Neural crest cell (in vitro differentiated cells): ENCODE results near the gene SMPD3. TPM values are rescaled to one million over a fixed set of nuclear protein-coding genes. Genes with fewer than 3 reads are reported as not detected.

ENCODE experiments used
- DNase-seq: peaks from one replicate; pipeline ENCODE4 v3.0.0; 2021; ENCODE audit warnings: low read depth, mixed read lengths, low spot score
- H3K27ac Mint-ChIP-seq: one replicate; pipeline ENCODE4 v1.8.0; 2021; ENCODE audit warnings: mild to moderate bottlenecking, mixed read lengths; ENCODE audit not compliant: unreplicated experiment
- H3K27me3 Mint-ChIP-seq: 2 replicates; pipeline ENCODE4 v1.8.0; 2021; ENCODE audit warnings: low read depth, mild to moderate bottlenecking, mixed read lengths
- H3K36me3 Mint-ChIP-seq: 2 replicates; pipeline ENCODE4 v1.8.0; 2021; ENCODE audit warnings: low read depth, mild to moderate bottlenecking, mixed read lengths
- H3K4me1 Mint-ChIP-seq: 2 replicates; pipeline ENCODE4 v1.8.0; 2021; ENCODE audit warnings: mixed read lengths
- H3K4me3 Mint-ChIP-seq: one replicate; pipeline ENCODE4 v1.8.0; 2021; ENCODE audit warnings: mild to moderate bottlenecking, mixed read lengths
- H3K9me3 Mint-ChIP-seq: 2 replicates; pipeline ENCODE4 v1.8.0; 2021; ENCODE audit warnings: mixed read lengths
- CTCF ChIP-seq: fragments of 200-600 bp; sonication (generic); conservative IDR thresholded peaks from 2 replicates; pipeline ENCODE4 v1.5.0; 2021; ENCODE audit warnings: antibody characterized with exemption, mild to moderate bottlenecking
- total RNA-seq: library from RNA; stranded (reverse); gene quantifications from 2 replicates; pipeline ENCODE4 v1.2.1, GENCODE V29; 2021

SMPD3 gene
- total RNA-seq, 1 donor from 2014 or later = 3.8 TPM

GRCh38 chr16:68479271-68479670 lies 31.0 kb upstream of the SMPD3 start:
- Mint-ChIP-seq H3K4me3 (no peak overlapping the region), H3K36me3 (peaks cover 8% of the 10 kb centered on the region), H3K27me3 (peaks cover 7% of the 10 kb centered on the region), H3K4me1 (peaks cover 11% of the 10 kb centered on the region), H3K9me3 (peaks cover 6% of the 10 kb centered on the region), H3K27ac (peak overlapping the region; percentile 14)
- no peak for TF ChIP-seq CTCF
- DNase-seq = no peak

GRCh38 chr16:68478526-68479250 lies 30.4 kb upstream of the SMPD3 start:
- peak overlapping the region; percentile 14 for H3K27ac Mint-ChIP-seq
- peaks cover 8% of the 10 kb centered on the region for H3K36me3 Mint-ChIP-seq
- peaks cover 7% of the 10 kb centered on the region for H3K27me3 Mint-ChIP-seq
- H3K4me1 Mint-ChIP-seq = peaks cover 11% of the 10 kb centered on the region
- DNase-seq = no peak
- no peak overlapping the region for H3K4me3 Mint-ChIP-seq
- TF ChIP-seq CTCF = no peak
- H3K9me3 Mint-ChIP-seq = peaks cover 6% of the 10 kb centered on the region

GRCh38 chr16:68475071-68475470 lies 26.8 kb upstream of the SMPD3 start:
- Mint-ChIP-seq H3K27me3 (peaks cover 4% of the 10 kb centered on the region), H3K4me3 (no peak overlapping the region), H3K9me3 (peaks cover 3% of the 10 kb centered on the region), H3K4me1 (peaks cover 11% of the 10 kb centered on the region), H3K27ac (no peak overlapping the region), H3K36me3 (peaks cover 8% of the 10 kb centered on the region)
- DNase-seq = no peak
- no peak for TF ChIP-seq CTCF

- Mint-ChIP-seq H3K9me3 (peaks cover 3% of the 10 kb centered on the region), H3K4me3 (no peak overlapping the region), H3K27me3 (peaks cover 4% of the 10 kb centered on the region), H3K4me1 (peaks cover under 1% of the 10 kb centered on the region), H3K36me3 (peaks cover 8% of the 10 kb centered on the region), H3K27ac (no peak overlapping the region)
- no peak for TF ChIP-seq CTCF
- no peak for DNase-seq
Measured at GRCh38 chr16:68473358-68474070, 25.2 kb upstream of the SMPD3 start.

- Mint-ChIP-seq H3K27ac (no peak overlapping the region), H3K4me1 (no peaks in the 10 kb centered on the region), H3K36me3 (peaks cover 3% of the 10 kb centered on the region), H3K27me3 (peaks cover 4% of the 10 kb centered on the region), H3K9me3 (no peaks in the 10 kb centered on the region), H3K4me3 (no peak overlapping the region)
- no peak for DNase-seq
- TF ChIP-seq CTCF = no peak
Measured at GRCh38 chr16:68472581-68472980, 24.3 kb upstream of the SMPD3 start.
